Lower leg skin (tissue), 4 donors: Measurements from ENCODE around the gene GABPB2. TPM values are rescaled to one million over a fixed set of nuclear protein-coding genes. Genes with fewer than 3 reads are reported as not detected.

Experiments
- DNase-seq, 2 donors: peaks; one replicate each; pipeline ENCODE4 v3.0.0-alpha.2; 2019; ENCODE audit warnings: low spot score in 2 of 2
- H3K4me3 ChIP-seq: fragments of 200-600 bp; sonication (generic); 2 replicates; pipeline ENCODE4 v1.5.1; 2017; ENCODE audit warnings: mild to moderate bottlenecking, low read depth; ENCODE audit not compliant: poor library complexity, severe bottlenecking
- POLR2A ChIP-seq, 2 donors: fragments of 450-650 bp; IDR thresholded peaks; one replicate each; pipeline ENCODE4 v1.6.1; 2016 to 2017; ENCODE audit warnings: antibody characterized with exemption in 2 of 2, mild to moderate bottlenecking in 1 of 2, moderate library complexity in 1 of 2
- WGBS, 2 donors: methylation state at CpG; one replicate each; pipeline ENCODE4 v1.1.5; 2018; 5-methylcytosine and 5-hydroxymethylcytosine counted together
- intact Hi-C: fragments of 100-400 bp; cut with DNase I; formaldehyde crosslinking; loops from one replicate; pipeline ENCODE4 v1.15.0; 2023; ENCODE audit warnings: low total_unique reads
- total RNA-seq, 4 donors: library from RNA; depleted of rRNA; stranded (reverse); fragments of >200 nt; gene quantifications; one replicate each; pipeline ENCODE4 v1.1.0, GENCODE V29; 2016
- TF ChIP-seq, protein P1 (sequence below), 3 donors: fragments of 450-650 bp; IDR thresholded peaks; one replicate each; pipeline ENCODE4 v1.5.1; 2016; ENCODE audit warnings: antibody characterized with exemption in 3 of 3, mild to moderate bottlenecking in 3 of 3, moderate library complexity in 2 of 3

The GABPB2 gene
- total RNA-seq, 4 donors from 2014 or later = 8.1 to 16.6 (median 11.0) TPM

DNA sequence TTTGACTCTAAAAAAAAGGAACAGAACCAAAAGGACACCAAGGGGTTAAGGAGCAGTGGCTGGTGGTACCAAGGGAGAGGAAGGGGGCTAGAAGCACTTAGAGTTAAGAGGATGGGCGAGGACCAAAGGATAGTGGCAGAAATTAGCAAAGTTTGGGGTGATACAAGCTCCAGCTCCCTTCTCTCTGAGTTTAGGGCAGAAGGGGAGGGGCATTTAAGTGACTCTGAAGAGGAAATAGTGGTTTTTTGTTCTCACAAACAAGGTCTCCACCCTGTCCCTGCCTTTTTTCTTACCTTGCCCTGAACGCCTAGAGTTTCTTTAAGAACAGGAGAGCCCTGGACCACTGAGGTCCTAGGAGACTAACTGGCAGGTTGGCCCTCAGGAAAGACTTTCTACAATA is 14.4 kb upstream of the GABPB2 start:
- TF ChIP-seq, protein P1, sequence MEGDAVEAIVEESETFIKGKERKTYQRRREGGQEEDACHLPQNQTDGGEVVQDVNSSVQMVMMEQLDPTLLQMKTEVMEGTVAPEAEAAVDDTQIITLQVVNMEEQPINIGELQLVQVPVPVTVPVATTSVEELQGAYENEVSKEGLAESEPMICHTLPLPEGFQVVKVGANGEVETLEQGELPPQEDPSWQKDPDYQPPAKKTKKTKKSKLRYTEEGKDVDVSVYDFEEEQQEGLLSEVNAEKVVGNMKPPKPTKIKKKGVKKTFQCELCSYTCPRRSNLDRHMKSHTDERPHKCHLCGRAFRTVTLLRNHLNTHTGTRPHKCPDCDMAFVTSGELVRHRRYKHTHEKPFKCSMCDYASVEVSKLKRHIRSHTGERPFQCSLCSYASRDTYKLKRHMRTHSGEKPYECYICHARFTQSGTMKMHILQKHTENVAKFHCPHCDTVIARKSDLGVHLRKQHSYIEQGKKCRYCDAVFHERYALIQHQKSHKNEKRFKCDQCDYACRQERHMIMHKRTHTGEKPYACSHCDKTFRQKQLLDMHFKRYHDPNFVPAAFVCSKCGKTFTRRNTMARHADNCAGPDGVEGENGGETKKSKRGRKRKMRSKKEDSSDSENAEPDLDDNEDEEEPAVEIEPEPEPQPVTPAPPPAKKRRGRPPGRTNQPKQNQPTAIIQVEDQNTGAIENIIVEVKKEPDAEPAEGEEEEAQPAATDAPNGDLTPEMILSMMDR (IDR thresholded peaks at IDR 0.05) = no peak
- no peak for TF ChIP-seq POLR2A (IDR thresholded peaks at IDR 0.05)
- no peak overlapping the region for H3K4me3 ChIP-seq
- no peak for DNase-seq
- intact Hi-C loops = no loop called here
- 35 to 40% methylated on average over 2 of the region's 2 CpGs for WGBS, 2 donors

- intact Hi-C loops = no loop called here
- peak; percentile 59 to 92 for DNase-seq
- TF ChIP-seq POLR2A (IDR thresholded peaks at IDR 0.05) = no peak
- TF ChIP-seq, protein P1 (IDR thresholded peaks at IDR 0.05) = no peak
- 1% methylated on average over 10 of the region's 10 CpGs for WGBS, 2 donors
- peak overlapping the region; percentile 98 for H3K4me3 ChIP-seq
Observed at GRCh38 chr1:151058692-151059091, 11.9 kb upstream of the GABPB2 start.

DNA sequence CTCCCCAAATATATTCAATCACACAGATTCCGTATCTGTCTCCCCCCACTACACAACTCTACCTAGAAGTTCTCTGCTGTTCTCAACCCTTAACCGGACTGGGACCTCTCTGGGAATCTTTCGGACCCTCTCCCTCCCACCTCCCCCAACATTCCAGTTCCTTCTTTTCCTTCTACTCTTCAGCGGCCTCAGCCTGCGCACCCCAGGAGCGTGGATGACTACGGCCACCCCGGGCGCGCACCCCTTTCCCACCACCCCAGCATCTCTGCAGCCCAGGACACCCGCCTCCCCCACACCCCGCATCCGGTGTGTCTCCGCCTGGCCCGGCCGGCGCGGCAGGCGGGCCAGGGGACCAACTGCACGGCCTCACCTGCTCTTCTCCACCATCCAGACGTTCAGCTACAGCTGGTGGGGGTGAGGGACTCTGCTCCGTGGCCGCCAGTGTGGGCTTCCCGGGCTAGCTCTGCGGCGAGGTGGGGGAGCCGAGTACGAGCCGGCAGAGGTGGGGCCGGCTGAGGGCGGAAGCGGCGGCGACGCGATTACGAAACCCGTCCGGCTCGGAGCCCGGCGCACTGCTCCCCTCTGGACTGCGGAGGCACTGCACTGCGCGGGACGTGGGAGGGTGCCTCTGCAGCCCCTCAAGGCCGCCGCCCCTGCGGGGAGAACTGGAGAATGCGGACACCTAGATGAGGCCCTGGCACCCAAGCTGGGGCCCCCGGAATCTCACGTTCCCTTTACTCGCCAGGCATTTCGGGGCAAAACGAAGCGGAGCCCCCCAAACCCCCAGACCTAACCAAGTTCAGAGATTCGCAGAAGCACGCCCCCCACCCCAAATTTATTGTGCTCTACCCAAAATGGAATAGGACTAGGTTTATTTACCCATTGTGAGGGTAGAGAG is 11.2 kb upstream of the GABPB2 start, which contains the start of gene CDC42SE1:
CDC42SE1 (minus strand) TSS at position 514 of the 898 bp plus-strand sequence. CDS start 3,892 bp downstream, outside the sequence.
- 0% methylated on average over 34 to 45 of the region's 58 CpGs for WGBS, 2 donors
- no peak for TF ChIP-seq POLR2A (IDR thresholded peaks at IDR 0.05)
- TF ChIP-seq, protein P1 (IDR thresholded peaks at IDR 0.05) = peak in 1 of 3 donors; percentile 95
- intact Hi-C loops = no loop called here
- peak; percentile 63 to 95 for DNase-seq
- peak within 1 kb of the TSS; percentile 98 for H3K4me3 ChIP-seq

DNA sequence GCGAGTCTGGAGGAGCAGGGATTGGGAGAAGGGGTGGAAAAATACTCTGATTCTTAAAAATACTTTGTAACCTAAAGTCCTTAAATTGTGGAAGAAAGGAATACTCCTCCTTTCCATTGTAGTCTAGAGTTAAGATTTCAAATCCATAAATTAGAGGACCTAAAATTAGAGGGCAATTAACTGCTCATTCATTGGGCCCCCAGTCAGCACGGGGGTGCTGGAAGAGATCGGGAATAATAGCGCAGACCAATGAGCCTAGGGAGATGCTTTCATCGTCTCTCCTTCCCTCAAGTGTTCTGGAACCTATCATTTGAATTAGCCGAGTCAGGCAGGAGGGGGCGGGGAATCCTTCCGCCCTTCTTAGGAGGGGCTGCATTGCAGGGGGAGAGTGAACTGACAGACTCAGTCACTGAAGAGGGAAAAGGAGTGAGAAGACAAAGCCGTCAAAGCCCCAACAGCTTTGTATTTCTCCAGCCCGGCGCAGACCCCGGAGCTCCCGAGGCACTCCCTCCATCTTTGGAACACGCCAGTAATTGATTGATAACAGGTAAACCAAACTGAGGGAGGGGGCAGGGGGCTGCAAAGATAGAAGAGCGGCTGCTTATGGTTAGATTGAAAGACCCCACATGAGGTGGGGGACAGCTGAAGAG is 10.4 kb upstream of the GABPB2 start, which contains the start of gene MLLT11:
MLLT11 (plus strand) TSS at position 391 of the 650 bp plus-strand sequence. CDS start 6,828 bp downstream, outside the sequence.
- DNase-seq = no peak
- 3 to 6% methylated on average over 15 of the region's 15 CpGs for WGBS, 2 donors
- H3K4me3 ChIP-seq = peak within 1 kb of the TSS; percentile 98
- no peak for TF ChIP-seq POLR2A (IDR thresholded peaks at IDR 0.05)
- TF ChIP-seq, protein P1 (IDR thresholded peaks at IDR 0.05) = no peak
- intact Hi-C loops = no loop called here

GRCh38 chr1:151060657-151061421 is 9.7 kb upstream of the GABPB2 start:
- H3K4me3 ChIP-seq = no peak overlapping the region
- WGBS, 2 donors = 51 to 57% methylated on average over 4 of the region's 4 CpGs
- intact Hi-C loops = no loop called here
- no peak for DNase-seq
- no peak for TF ChIP-seq POLR2A (IDR thresholded peaks at IDR 0.05)
- TF ChIP-seq, protein P1 (IDR thresholded peaks at IDR 0.05) = no peak
